IPS-18c (cell line): ENCODE measurements around the gene LRRK2.
"Not testable (repeated sequence)": the region's sequence is repeated elsewhere in the genome, so short reads cannot be mapped to it uniquely, and the experiment has no call there.

ENCODE experiments used
- H3K4me3 ChIP-seq: 2 replicates; pipeline ENCODE4 v1.7.0; 2013; ENCODE audit warnings: low read depth, mild to moderate bottlenecking, low read length, moderate library complexity; ENCODE audit not compliant: insufficient read depth
- H3K9me3 ChIP-seq: one replicate; pipeline ENCODE4 v1.6.1; 2013; ENCODE audit warnings: mild to moderate bottlenecking, low read length, moderate library complexity; ENCODE audit not compliant: control insufficient read depth, insufficient read depth

The LRRK2 gene

DNA sequence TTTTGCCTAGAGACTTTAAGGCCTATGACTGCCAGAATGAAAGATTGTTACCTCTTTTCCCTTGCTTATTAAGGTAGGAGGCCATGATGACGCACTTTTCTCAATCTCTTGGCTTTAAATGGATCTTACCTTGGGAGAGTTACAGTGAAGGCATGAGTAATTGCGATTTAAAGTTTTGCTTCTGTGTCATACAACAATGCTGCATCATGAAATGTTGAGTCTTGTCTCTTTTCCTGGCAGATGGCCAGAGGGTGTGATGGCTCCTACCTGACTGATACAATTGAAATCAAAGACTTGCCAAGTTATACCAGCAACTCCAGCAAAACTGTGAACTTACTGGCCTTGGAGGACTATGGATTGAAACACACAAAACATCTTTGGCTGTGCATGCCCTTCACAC is 17.2 kb upstream of the LRRK2 start:
- no peak overlapping the region for H3K4me3 ChIP-seq
- H3K9me3 ChIP-seq, result no peaks in the 10 kb centered on the region

DNA sequence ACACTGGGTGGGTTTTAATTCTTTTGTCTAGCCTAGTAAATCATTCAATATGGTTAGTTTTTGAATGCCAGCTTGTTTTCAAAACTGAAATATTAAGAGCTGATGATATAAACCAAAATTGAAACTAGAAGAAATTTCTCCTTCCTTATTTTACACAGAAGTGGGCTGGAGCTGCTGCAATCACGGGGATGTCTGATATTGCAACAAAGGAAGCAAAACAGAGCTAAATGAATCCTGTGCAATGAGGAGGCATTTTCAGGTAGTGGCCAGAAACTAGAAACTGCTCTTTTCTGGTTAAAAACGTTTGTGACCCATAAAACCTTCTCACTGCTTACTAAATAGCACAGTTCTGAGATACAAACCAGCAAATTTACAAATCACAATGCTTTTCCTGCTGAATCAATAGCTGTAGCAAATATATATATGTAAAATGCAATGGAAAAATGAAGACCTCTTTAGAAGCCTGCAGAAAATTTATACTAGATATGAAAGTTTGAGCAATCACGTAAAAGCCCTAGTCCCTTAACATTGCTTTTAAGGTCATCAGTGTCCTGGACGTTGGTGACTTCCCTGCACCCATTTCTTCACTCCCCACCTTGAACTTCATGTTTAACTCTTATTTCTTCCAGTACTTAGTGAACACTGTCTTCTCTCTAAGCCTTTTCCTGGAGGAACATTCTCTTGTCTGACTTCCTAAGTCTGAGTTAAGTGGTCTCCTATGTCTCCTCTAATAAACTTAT is 15.9 kb upstream of the LRRK2 start:
- Histone ChIP-seq H3K4me3 (no peak overlapping the region), H3K9me3 (no peaks in the 10 kb centered on the region)

DNA sequence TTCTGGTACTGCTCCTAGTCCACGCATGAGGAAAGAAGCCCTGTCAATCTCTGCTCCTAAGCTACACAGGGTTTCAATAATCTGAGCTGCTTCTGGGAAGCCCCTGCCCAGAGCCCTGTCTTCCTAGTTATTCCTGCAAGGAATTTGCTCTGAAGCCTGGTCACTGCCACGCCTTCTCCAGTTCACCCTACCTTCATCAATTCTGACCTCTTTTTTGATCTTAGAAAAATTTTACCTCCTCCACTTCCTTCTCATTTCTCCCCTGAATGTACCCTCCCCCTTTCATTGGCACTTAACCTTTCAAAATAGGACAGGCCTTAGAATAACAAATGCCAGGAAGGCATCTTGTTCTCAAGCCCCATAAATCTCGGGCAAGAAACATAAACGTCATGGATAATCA is 14.9 kb upstream of the LRRK2 start:
- H3K4me3 ChIP-seq, result no peak overlapping the region

DNA sequence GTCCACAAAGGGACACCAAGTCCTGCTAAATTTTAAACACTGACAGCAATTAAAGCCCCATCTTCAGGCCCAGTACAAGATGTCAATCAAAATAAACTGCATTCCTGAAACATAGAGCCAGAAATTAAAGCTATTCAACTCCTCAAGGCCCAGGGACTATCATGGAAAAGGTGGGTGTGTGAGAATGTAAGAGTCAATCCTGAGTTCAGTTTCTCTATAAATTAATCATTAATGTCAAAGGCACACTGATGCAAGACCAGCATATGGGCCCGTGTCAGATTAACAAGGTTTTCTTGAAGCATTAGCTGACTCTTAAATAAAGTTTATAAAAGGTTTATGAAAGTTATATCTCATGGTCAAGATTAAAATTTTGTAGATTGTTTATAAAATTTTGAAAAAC is 13.6 kb upstream of the LRRK2 start:
- H3K4me3 ChIP-seq, H3K9me3 ChIP-seq: not testable (repeated sequence)

More for the DNA sequence above, 14.9 kb upstream of the LRRK2 start:
- no peaks in the 10 kb centered on the region for H3K9me3 ChIP-seq

DNA sequence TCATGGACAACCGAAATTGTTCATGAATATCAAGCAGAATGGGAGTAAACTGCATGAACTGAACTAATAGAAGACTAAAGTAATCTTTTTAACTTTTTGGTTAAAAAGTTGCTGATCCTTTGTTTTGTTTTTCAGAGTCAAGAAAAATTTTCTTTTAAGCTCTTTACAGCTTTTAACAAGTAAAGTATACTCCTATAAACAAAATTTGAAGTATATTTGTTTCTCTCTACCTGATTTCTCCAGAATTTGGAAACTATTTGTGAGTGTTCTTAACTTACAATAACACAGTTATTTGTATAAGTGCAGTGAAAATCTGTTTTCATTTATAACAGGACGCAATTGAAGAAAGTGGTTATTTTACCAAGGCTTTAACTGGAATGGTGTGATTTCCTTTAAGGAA is 12.2 kb upstream of the LRRK2 start:
- H3K9me3 ChIP-seq, result no peaks in the 10 kb centered on the region
- H3K4me3 ChIP-seq, result no peak overlapping the region

DNA sequence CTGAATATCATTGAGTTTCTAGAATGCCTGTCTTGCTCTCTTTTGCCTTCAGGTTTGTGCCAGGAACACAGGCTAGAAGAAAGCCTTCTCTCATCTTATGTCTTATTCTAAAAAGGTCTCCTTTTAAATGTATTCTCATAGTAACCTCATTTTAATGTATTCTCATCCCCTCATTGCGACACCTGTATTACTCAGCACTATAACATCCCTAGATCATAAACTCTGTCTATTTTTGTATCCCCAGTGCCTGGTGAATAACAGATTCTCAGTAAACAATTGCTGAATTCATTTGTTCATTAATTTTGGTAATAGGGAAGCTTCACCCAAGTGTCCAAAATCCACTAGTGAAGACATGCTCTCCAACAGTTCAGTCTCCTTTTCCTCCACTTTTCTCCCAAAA is 8.8 kb upstream of the LRRK2 start:
- H3K9me3 ChIP-seq, result no peaks in the 10 kb centered on the region
- no peak overlapping the region for H3K4me3 ChIP-seq

DNA sequence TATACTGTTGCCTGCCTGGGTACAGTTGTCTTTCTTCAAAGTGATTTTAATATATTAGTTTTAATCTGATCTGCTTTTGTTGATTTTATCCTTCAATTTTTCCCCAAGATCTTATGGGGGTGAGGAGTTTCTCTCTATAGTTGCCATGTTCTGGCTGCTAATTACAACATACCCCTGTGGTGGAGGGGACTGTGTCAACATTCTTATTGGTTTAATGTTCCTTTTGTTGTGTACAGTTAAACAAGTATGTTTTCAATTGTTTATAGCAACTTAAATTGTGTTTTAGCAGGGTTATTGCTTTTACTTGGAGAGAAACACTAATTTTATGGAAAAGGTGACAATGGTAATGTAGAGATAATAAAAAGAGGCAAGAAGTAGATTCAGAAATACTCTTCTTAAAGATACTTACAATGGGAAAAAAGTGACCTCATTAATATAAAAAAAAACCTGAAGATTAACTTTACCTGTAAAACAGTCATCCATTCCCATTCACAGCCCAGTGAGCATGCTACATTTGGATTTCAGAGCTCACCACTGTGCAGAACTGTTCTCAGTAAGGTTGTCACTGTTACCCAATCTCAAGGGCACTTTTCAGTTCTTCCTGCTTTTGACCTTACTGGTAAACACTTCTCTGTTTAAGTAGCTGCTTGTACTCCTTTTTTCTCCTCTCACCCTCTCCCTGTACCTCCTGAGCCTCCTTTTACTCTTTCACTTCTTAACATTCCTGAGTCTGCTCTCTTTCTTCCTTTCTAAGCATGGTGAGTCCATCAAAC is 8.1 kb upstream of the LRRK2 start:
- Histone ChIP-seq H3K9me3 (peaks cover 2% of the 10 kb centered on the region), H3K4me3 (no peak overlapping the region)

DNA sequence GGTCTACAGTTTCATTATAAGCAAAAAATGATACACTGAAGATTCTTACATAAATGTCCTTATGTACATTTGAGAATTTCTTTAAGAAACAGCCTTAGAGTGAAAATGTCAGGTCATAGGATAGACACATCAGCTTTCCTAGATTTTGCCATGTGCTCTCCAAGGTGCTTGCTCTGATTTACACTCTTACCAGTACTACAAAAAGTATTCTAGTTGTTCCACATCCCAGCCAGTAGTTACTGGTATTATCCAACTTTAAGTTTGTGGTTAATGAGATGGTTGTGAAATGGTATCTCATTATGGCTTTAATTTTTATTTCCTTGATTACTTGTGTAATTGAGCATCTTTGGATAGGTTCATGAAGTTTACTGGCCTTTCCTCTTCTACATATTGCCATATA is 5.0 kb upstream of the LRRK2 start:
- Histone ChIP-seq H3K4me3 (no peak overlapping the region), H3K9me3 (peaks cover 2% of the 10 kb centered on the region)

DNA sequence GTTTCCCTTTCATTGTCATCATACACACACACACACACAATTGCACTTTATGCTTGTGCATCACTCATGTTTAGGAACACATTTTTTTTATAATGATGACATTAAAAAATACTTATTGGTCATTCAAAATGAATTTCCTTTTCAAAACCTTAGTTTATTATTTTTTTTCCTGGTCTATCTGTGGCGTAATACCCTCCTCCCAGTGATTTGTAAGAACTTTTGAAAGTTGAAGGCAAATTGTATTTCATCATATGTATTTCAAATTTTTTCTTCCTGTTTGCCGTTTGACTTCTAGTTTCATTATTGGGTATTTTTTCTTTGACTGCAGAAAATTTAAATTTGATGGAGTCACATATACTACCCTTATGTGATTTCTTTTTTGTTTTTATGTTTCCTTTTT is 2.5 kb upstream of the LRRK2 start:
- peaks cover 2% of the 10 kb centered on the region for H3K9me3 ChIP-seq
- H3K4me3 ChIP-seq, result no peak overlapping the region

DNA sequence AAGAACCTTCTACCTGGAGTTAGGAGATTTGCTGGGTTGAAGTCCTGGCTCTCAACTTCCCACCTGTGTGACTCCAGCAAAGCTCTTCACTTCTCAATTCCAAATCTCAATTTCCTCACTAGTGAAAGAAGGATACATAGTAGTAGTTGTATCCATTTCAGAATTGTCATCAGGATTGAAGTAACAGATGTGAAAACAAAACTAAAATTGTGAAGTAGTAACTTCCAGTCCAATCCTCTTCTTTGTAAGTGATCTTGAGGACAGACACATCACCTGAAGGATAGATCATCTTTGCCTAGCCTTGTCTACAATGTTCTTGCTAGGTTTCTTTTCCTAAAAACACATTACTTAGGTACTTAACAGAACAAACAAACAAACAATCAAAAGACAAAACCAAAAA is 1.2 kb upstream of the LRRK2 start:
- Histone ChIP-seq H3K4me3 (no peak overlapping the region), H3K9me3 (peaks cover 2% of the 10 kb centered on the region)

DNA sequence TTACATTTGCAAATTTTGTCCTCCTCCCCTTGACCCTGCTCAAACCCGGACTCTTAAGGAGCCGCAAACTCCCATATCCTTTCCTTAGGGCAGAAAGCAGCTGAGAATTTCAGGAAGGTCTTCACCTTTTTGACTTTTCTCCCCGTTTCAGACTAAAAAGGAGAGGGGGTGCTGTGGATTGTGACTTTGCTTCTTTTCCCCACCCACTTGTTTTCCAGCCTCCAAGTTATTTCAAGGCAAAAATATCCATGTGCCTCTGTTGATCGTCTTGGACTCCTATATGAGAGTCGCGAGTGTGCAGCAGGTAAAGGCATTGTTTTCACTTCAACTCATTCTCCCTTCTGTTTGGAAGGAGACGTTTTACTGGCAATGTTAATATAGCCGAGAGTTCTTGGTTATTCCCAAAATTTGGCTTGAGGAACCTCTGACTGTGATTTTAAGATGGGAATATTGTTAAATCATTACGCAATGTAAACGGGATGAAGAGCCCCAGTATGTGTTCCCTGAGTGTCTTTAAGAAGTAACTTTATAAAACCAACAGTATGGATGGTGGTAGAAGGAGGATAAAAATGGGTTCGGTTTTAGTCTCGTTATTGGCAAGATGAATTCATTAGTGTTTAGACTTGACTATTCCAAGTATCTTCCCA is 663 bp downstream of the LRRK2 start:
- Histone ChIP-seq H3K4me3 (peak overlapping the region; percentile 53), H3K9me3 (peaks cover 2% of the 10 kb centered on the region)

DNA sequence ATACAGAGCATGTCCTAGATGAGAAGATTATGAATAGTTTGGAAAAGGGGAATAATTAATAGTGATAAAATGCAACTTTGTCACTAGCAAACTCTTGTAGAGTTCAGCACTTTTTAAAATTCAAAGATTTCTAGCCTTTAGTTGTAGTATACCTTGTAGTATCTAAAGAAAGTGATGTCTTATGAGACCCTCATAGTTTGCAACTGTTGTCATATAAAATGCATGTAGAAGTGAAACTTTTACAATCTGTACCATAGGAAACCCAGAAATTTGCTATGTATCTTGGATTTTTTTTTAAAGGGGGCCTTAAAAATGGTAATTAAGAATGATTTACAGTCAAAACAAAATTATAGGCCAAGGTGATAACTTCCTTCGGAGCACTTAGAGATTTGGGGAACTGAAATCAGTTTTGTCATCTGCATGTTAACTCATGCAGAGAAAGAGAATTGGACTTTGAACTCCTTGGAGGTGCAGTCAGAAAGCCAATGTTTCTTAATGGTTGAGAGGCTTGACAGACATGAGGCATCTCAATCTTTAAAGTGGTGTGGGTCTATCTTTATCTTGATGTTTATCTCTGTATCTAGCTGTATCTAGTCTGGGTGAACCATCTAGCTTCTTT is 1.3 kb downstream of the LRRK2 start:
- H3K4me3 ChIP-seq, result no peak overlapping the region
- peaks cover under 1% of the 10 kb centered on the region for H3K9me3 ChIP-seq

DNA sequence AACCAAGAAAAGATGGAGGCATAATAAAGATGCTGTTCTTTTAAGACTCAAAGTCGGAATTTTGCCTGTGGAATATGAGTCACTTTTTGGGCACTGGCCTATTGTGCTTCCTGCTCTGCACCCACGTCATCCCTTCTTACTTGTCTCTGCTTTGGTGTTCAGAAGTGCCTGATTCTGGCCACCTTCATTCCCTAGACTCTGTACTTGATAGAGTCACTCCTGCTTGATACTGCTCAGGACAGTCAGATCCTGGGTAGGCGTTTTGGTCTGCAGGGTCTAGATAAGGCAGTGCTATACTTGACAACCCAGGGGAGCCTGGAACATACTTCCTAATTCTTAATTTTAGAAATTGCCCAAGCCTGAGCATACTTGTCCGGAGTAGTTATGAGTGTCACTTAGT is 1.9 kb downstream of the LRRK2 start:
- no peak overlapping the region for H3K4me3 ChIP-seq

DNA sequence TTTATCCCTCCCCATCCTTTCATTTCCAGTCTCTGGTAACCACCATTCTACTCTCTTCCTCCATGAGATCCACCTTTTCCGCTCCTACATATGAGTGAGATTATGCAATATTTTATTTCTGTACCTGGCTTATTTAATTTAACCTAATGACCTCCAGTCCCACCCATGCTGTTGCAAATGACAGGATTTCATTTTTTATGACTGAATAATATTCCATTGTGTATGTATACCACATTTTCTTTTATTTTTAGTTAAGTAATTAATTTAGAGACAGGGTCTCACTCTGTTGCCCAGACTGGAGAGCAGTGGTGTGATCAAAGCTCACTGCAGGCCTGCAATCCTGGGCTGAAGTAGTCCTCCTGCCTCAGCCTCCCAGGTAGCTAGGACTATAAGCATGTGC is 2.6 kb downstream of the LRRK2 start:
- H3K4me3 ChIP-seq, result no peak overlapping the region
- H3K9me3 ChIP-seq, result no peaks in the 10 kb centered on the region

More for the DNA sequence above, 1.9 kb downstream of the LRRK2 start:
- H3K9me3 ChIP-seq, result no peaks in the 10 kb centered on the region

DNA sequence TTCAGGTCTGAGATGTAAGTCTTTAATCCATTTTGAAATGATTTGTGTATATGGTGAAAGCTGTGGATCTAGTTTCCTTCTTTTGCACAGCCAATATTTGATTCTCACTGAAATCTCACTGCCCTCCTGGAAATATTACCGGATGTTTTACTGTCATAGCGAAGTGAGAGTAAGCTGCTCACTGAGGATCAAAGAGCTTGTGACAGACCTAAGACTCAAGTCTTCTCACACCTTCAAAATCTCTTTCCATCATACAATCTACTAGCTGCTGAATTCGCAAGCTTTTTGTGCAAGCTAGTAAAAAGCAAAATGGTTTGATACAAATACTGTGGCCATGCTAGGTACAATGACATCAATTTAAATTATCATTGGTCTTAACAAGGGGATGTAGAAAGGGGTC is 3.9 kb downstream of the LRRK2 start:
- H3K4me3 ChIP-seq, result no peak overlapping the region

DNA sequence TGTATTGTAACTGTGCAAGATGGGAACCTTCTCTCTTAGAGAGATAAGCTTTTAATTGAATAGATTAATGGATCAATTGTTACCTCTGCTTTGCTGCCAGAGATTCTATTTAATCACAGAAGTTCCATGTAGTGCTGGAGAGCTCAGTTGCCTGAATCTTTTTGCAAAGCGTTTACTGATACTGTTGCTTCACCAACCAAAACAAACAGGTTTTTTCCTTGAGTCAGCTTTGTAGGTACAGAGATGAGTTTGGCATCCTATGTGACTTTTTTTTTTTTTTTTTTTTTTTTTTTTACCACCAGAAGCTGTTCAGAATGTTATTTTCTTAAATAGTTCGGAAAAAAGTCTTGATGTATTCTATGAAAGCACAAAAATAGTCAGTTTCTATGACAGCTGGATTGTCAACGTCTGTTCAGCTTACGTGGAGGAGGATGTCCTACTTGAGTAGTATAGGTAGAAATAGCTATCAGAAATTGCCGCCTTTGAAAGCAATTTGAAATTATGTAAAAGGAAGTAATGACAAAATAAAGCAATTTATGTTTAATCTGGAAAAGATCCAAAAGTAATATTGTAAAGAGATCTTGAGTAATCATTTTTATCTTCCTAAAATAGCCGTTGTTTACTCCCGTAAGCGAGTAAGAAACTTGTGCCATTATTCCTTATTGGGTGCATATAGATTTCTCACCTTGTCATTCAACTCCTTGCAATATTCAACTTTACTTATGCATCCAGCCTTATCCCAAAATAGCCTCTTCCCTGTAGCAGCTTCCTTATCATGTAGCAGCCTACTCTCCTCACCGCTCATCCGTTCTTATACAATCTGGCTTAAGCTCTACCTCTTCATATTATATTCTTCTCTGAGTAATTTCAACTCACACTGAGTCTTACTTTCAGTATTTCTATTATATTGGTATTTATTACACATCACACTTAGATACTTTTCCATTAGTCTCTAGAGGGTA is 5.2 kb downstream of the LRRK2 start:
- H3K9me3 ChIP-seq, result no peaks in the 10 kb centered on the region
- no peak overlapping the region for H3K4me3 ChIP-seq

More for the DNA sequence above, 3.9 kb downstream of the LRRK2 start:
- no peaks in the 10 kb centered on the region for H3K9me3 ChIP-seq

DNA sequence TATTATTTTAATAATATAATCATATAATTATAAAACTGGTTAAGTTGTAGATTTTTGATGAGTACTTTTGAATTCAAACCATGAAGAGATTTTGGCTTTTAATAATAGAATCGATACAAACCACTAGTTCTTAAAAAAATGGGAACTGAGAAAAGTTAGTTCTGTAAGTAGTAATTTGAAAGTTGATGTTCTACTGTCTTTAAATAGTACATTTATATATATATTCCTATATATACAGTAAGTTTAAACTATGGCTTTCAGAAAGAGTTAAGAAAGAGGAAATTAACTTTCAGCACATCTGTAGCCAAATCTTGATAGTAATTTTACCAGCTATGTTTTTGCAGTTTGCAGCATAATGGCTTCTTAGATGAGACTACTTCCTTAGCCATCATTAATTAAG is 7.8 kb downstream of the LRRK2 start:
- no peaks in the 10 kb centered on the region for H3K9me3 ChIP-seq
- no peak overlapping the region for H3K4me3 ChIP-seq
